Left hindlimb (tissue), 1 donor: ENCODE data around the gene APOL2.
A peak's percentile ranks its signal among the peaks of the same experiment; 100 is the strongest.
"Not testable (repeated sequence)": the region's sequence is repeated elsewhere in the genome, so short reads cannot be mapped to it uniquely, and the experiment has no call there.

ENCODE experiments used
- DNase-seq: peaks from one replicate; pipeline ENCODE4 v3.0.0-alpha.2; 2018

APOL2 gene

DNA sequence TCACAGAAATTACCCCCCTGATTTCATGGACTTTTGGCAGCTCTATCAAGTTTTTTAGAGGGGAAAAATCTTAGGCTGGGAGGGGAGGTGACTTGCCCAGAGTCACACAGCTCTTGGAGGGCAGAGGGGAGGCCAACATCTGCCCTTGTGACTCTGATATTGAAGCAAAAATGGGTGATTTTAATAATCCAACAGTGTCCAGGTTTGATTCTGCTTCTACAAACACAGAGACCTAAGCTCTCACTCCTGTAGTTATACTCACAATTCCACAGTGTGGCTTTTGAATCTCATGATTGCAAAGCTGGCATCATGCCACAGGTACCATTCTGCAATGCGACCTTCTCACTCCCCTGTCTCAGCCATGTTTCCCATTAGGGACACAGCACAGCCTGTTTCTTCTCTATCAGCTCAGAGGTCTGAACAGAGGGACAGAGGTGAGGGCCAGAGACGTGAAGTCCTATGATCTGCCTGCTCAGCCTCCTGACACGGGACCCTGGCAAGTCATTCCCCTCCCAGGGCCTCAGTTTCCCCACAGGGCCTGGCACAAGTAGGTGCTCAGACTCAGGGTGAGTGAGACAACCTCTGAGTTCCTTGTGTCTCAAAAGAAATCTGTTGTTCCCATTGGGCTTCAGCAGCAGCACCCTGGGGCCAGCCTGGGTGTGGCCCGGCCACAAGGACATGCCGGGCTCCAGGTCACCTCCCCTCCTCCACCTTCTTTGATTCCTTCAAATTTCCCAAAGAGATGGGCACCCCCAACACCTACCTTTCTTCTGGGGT, 766 bp downstream of the APOL2 start:
- no peak for DNase-seq

- no peak for DNase-seq
These were observed 1.6 kb downstream of the APOL2 start for GRCh38 chr22:36237462-36238372.

DNA sequence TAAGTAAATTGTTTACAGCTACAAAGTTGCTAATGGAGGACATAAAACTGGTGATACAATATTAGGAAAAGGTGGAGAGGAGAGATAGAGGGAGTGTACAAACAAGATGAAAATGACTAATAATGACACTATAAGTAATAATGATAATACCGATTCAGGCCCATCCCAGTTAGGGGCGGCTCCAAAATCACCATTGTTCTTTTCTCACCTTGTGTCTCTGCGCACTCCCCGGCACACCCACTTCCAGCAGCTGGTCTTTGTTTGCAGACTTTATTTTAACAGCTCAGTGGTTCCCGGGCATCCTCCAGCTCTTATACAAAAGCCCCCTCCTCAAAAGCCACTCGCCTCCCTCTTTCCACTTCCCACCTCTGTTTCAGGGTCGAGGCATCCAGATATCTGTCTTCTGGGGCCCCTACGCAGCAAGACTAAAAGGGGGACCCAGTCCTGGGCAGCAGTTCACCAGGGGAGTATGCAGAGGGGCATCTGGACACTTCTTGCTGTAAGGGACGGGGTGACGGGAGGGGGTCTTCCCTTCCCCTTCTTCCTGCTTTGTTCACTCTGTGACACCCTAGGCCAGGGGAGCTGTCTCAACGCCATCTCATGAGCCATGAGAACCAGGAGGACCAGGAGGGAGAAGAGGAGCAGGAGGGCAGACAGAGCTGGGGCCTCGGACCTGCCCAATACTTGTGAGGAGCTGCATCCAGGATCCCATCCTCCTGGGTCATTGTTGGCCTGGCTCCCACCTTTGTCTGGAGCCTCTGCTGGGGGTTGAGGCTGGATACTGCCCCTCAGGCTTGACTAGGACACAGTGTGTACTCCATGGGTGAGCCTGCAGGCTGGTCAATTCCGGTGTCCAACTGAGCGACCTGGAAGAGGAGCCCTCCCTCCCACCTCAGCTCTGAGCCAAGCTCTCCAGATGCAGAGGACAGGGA, 2.7 kb downstream of the APOL2 start:
- DNase-seq: no peak

DNA sequence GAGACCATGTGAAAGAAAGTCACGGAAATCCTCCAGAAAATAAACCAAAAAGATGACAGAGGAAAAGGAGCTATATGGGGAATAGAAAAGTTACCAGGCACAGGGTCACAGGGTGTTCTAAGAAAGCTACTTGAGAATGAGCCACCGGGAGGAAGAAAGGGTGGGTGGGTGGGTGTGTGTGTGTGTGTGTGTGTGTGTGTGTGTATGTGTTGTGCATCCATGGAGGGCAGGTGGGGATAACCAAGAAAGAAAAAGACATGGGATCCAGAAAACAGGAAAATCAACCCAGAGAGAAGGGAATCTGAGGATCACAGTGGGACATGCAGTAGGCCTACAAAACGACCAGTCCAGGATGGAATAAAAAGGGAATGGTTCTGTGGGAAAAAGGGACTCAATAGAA, 3.7 kb downstream of the APOL2 start:
- DNase-seq: no peak

GRCh38 chr22:36234919-36235318, 4.4 kb downstream of the APOL2 start:
- no peak for DNase-seq

DNA sequence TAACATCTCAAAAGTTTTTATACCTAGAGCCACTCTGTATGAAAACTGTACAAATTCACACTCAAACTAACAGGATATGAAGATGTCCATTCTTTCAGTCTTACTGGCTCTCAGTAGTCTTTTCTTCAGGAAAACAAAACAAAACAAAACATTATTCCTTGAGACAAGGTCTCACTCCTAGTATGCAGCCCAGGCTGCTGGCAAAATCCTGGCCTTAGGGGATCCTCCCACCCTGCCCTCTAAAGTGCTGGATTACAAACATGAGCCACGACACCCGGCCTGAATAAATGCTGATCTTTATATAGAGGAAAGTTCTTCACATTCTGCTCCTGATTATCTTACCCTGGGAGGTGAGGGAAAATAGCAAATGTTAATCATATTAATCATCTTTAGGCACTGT, 5.1 kb downstream of the APOL2 start:
- no peak for DNase-seq

DNA sequence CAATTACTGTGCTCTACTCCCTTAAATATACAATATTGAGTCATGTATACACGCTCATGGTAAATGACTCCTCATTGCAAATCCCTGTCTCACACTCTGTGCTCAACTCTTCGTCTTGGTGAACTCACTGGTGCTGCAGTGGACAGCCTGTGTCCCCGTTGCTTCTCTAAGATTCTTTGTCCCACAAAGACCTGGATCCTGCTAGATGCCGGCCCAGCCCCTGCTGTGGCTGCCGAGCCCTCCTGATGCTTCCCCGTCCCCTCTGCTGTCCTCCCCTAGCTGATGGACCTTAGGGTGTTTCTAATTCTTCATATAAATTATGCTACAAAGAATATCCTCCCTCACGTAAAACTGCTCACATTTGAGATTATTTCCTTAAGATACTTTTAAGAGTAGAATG, 5.5 kb downstream of the APOL2 start:
- DNase-seq: no peak

GRCh38 chr22:36232715-36233401, 6.5 kb downstream of the APOL2 start:
- DNase-seq: no peak

DNA sequence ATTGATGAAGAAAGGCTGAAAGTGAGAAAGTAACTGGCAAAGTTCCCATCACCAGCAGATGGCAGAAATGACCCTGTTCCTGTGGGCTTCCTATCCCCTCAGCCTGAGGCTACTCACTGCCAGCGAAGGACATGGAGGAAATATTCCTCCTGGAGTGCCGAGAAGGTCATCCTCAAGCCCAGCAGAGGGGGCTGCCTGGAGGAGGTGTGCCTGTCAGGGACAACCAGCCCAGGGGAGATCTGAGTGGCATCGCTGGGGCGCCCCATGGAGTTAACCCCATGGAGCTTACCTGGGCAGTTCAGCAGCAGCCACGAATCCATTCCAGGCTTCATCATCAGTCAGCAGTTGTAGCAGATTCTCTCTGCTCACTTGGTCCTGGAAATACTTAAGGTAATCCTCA, 8.3 kb downstream of the APOL2 start:
- DNase-seq: not testable (repeated sequence)

DNA sequence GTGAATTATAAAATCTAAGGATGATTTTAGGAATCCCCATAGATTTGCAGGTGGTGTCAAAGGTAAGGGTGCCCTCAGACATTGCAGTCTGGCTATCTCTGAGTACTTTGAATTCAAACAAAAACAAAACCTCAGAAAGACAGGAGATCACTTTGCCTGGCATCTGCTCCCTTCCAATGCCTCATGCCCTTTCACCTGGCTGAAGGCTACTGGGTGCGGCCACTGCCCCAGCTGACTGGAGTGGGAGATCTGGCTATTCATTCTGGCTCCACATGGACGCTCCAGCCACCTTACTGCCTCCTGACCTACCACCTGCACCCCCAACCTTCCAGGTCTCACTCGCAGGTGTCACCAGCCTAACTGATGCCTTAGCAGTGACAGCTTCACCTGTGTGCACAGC, 9.7 kb downstream of the APOL2 start:
- not testable (repeated sequence) for DNase-seq

DNA sequence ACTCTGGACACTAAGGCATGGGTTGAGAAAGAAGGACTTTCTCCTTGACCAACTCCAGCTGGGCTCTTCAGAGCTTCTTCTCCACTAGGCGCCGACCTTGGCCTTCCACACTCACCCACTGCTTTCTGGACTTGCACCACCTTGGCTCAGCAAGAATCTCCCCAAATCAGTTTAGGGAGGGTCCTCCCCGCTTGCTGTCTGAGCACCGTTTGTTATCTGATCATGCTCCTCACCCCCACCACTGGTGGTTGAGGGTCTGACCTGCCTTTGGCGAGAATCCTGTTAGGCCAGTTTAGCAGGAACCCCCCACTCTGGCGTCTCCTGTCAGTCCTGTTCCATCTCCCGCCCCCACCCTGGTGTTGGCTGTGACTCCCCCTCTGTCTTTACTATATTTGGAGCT, 10.4 kb downstream of the APOL2 start:
- DNase-seq: no peak

DNA sequence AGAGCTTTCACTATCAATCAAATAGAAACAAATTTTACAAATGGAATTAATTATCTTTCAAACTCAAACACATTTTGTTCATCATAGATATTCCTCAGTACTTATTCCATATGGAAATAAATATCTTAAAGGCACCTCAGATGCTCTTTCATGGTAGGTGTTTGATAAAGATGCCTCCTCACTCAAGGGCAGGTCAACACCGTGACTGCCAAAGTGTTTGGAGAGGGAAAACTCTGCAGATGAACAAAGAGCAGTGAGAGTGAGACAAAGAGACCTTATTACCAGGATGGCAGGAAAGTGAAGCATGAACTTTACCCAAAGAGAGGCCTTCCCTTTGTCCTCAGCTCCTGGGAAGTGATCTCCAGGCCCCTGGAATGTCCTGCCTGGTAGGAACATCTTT, 11.0 kb downstream of the APOL2 start:
- not testable (repeated sequence) for DNase-seq

DNA sequence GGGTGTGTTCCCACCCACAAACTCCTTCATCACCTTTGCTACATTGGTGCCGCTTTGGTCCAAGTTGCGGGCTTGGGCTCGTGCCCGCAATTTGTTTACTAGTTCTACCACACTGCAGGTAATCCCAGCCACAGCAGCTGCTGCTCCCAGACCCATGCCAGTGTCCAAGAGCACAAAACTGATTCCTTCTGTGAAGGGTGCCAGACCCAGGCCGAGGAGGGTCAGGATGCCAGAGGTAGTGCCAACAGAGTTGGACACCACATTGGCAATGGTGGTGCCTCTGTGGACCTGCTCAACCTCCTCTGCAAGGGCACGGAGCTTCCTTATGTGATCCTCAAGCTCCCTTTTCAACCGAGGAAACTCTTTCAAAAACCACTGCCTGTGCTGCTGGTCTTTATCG, 11.5 kb downstream of the APOL2 start:
- no peak for DNase-seq

DNA sequence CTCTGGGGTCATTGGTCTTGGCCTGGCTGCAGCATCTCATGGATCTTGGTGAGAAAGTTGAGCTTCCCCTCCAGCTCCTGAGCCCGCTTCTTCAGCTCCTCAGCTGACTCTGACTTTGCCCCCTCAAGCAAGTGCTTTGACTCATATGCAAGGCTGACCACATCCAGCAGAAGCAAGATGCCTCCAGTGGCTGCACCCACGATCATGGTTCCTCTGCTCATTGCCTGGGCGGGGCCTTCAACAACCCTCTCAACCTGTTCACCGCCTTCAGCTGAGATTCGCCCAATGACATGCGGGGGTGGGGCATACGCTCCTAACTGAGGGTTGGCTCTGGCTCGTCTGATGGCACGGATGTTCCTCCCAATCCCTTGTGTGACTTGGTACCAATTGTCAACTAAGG, 11.9 kb downstream of the APOL2 start:
- no peak for DNase-seq

- DNase-seq: no peak
These were observed 13.1 kb downstream of the APOL2 start for GRCh38 chr22:36226189-36226588.

- no peak for DNase-seq
These were observed 13.9 kb downstream of the APOL2 start for GRCh38 chr22:36225333-36225922.

DNA sequence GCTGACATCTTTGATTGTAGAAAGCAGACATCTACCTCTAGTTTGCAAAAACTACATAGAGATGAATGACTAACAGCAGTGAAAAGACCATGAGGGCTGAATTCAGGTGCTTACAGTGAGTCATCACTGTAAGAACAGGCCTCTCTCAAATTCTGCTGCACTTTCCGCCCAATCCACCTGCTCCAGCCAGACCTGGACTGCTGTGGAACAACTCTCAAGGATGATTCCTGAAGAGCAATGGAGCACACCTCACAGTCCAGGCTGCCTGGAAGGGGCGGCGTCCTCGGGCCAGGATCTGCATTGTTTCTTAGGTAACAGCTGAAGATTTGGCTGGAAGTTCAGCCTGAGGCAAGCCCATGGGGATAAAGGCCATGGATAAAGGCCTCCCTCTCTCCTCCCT, 15.1 kb downstream of the APOL2 start:
- DNase-seq: no peak

DNA sequence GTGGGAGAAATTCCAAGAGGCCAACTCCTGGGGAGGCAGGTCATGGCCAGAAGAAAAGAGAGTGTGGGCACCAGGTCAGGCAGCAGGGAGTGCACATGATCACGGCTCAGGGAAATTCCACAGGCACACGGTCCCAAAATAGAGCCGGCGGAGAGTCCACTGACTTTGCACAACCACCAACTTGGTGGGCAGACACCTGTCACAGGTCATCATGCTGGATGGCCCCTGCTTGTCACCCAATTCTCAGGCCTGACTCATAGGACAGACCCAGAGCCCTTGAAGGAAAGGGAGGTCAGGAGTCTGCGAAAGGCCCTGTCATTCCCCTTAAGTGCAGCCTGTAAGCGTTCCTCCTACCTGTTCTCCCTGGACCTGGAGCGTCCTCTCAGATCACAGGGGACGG, 15.8 kb downstream of the APOL2 start:
- no peak for DNase-seq

- no peak for DNase-seq
These were observed 16.4 kb downstream of the APOL2 start for GRCh38 chr22:36222887-36223450.

DNA sequence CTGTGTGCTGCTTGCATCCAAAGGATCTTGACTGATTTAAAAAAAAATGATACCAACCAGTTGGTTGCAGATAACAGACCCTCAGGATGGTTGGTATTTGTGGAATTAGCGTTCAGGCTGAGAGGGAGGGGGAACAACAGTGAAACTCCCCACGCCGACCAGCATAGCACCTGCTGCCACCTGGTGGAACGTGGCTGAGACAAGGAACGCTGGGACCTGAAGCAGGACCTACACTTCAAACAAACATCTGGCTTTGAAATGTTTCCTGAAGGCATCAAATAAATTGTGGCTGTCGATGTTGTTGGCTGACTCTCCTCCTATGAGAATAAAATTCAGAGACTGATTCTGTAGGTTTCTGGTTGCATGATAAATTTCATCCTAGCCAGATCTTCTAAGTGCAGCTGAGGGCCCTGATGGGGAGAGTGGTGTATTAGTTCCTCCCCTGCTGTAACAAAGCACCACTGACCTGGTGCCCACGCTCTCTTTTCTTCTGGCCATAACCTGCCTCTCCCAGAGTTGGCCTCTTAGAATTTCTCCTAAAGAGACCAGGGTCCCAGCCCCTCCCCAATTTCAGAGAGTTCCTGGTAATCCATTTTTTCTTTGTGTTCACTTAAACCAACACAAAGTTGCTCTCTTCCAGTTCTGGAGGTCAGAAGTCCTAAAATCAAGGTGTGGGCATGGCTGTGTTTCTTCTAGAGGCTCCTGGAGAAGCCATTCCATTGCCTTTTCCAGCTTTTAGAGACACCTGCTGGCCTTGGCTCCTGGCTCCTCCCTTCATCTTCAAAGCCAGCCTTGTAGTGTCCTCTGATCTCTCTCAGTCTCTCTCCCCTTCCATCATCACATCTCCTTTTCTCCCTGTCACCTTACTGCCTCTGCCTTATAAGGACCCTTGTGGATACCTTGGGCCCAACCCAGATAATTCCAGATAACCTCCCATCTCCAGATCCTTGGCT, 17.3 kb downstream of the APOL2 start:
- peak; percentile 53 for DNase-seq
